ENCODE measurements around the gene TMCC2.
"Not testable (repeated sequence)": the region's sequence is repeated elsewhere in the genome, so short reads cannot be mapped to it uniquely, and the experiment has no call there.

Gene TMCC2

DNA sequence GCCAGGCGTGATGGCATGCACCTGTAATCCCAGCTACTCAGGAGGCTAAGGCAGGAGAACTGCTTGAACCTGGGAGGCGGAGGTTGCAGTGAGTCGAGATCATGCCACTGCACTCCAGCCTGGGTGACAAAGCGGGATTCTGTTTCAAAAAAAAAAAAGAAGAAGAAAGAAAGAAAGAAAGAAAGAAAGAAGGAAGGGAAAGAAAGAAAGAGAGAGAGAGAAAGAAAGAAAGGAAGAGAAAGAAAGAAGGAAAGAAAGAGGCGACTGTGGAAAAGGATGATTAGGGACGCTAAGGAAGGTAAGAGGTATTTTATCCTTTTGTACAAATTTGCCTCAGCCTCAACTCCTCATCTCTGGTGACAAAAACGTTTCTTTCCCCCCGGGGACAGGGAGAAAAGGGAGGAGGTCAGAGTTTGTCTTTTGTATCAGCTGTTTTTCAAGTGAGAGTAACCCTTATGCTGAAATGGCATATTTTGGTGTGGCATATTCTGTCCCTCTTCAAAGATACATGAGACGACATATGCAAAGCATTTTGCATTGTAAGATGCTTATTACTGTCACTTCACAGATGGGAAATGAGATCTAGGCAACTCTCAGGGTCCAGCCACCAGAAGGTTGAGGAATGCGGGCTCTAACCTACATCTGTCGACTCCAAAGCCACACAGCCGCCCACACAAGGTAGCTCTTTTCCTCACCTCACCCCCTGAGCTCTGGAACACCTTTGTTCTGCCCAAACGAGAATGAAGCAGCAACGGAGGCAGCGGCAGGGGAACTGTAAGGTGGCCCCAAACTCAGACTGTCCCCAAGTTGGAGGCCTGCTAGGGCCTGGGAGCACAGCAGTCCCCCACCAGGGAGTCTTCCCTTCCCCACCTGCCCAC is 55.8 kb downstream of the TMCC2 start:
- DNase-seq = no peak

DNA sequence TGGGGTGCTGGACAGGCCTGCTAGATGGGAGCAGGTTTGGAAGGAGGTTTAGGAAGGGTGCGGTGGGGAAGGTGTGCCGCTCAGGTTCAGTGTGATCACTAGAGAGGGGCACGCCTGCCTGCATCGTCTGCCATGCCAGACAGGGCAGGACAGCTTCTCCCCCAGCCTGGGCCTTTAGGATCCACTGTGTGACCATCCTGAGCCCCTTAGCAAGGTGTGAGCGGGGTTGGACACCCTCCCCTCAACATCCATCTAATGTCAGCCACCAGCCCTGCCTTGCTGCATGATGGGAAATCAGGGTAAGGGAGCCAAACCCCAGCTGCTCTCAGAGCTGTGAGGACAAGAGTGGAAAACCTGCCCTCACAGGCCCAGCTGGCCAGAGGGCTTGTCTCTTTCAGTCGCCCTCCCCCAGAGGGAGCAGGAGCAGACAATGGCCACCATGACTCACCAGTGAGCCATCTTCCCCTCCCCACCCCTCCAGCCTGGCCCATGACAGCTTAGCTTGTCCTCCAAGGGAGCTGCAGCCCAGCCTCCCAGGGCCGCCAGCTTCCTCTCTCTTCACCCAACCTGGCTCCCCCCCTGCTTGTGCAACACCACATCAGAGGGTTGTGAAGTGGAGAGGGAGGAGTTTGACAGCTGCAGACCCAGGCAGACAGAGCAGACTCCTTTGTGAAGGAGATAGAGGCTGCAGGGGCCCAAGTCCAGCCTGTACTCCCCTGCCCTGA is 56.8 kb downstream of the TMCC2 start:
- peak; percentile 49 to 94 (median 81) for DNase-seq

DNA sequence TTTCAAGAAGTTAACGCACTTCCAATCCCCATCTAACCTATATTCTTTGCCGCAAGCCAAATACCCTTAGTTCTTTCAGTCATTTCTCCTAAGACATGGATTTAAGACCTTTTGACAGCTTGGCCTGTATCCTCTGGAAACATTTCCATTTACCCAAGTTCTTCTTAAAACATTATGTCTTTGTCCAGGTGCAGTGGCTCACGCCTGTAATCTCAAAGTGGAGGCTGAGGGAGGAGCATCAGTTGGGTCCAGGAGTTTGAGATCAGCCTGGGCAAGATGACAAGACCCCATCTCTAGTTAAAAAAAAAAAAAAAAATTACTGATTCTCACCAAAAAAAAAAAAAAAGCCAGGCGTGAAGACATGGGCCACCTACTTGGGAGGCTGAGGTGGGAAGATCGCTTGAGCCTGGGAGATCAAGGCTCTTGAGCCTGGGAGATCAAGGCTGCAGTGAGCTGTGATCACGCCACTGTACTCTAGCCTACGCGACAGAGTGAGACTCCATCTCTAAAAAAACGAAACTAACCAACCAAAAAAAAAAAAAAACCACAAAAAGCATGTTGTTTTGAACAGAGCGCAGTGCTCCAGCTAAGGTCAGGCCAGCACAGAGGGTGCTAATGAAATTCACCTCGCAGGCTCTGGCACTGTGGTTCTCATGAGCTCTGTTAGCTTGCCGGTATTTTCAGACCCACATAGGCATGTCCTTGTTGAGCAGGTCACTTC is 57.8 kb downstream of the TMCC2 start:
- peak in 4 of 5 experiments; percentile 23 to 90 (median 56) for DNase-seq

DNA sequence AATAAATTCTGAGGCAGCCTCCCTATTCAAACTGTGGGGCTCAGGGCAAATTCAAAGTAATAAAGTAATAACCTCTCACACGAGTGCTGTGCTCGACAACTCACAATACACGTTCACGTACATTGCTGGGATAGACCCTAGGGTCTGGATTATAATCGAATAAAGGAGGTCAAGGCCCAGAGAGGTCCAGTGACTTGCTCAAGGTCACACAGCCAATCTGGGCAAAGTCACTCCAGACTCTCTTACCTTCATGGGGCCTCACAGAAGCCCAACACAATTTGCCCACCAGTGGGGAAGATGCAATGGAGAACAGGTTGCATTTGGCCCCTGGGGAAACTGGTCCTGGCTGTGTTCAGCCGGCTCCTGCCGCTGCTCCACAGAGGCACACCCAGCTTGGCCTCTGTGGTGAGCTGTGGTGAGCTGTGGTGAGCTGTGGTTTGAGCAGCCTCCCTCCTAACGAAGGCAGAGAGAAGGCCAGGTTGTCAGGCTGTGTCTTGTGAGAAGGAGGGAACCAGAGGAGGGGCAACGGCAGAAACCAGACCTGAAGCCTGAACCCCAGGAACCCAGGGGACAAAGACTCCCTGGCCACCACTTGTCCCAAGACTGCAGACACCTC is 58.7 kb downstream of the TMCC2 start:
- DNase-seq = peak; percentile 20 to 92 (median 62)

DNA sequence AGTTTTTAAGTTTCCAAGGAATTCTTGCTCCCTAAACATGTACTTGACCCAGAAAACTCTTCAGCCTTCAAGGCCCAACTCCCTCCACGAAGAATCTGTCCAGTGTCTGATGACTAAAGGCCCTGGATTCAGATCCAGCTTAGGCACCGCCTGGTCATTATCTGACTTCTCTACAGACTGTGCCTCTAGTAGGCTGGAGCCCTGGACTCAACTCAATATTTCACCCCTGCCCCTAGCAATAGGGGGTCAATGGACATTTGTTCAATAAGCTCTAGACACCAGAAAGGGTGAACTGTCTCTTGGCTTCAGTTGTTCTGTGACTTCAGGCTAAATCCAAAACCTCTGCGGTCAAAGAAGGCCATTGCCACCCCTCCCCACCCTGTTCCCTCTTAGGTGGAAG is 59.3 kb downstream of the TMCC2 start:
- no peak for DNase-seq

DNA sequence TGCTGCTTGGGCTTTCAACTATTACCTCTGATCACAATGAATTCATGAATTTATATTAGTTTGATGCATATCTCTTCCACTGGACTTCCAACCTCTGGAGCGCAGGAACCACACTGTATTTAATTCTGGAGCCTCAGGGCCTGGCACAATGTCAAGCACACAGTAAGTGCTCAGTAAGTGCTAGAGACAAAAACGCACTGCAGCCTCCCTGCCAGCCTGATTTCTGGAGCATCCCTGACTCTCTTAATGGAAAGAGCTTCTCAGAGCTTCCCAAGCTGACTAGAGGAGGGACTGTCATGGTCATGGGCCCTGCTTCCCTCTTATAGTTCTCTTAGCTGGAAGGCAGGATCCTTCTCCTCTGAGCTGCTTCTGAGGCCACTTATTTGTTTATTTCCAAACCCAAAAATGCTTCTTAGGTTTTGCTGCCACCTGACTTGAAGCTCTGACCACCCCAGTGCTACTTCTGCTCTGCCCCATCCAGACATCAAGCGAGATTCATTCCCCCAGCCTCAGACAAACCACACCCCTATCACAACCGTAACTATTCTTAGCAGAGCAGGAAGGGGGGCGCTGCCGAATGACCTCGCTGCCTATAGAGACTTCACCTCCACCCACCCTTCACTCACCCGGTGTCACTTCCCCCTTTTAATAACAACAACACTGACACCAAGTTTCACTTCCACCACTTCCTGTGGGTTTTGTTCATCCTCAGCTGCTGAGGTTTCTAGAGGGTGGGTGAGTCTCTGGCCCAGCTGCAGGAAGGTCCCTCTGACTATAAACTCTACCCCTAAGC is 60.2 kb downstream of the TMCC2 start:
- peak in 4 of 5 experiments; percentile 50 to 98 (median 83) for DNase-seq

DNA sequence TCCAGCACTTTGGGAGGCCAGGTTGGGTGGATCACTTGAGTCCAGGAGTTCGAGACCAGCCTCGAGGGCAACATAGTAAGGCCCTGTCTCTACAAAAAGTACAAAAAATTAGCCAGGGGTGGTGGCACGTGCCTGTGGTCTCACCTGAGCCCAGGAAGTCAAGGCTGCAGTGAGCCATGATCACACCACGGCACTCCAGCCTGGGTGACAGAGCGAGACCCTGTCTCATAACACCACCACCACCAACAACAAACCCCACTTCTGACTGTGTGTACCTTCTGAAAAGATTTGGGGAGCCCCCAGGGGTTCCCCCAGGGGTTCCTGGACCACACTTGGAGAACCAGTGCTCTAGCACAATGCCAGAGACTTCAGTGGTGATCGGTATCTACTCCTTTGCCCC is 63.9 kb downstream of the TMCC2 start:
- no peak for DNase-seq

DNA sequence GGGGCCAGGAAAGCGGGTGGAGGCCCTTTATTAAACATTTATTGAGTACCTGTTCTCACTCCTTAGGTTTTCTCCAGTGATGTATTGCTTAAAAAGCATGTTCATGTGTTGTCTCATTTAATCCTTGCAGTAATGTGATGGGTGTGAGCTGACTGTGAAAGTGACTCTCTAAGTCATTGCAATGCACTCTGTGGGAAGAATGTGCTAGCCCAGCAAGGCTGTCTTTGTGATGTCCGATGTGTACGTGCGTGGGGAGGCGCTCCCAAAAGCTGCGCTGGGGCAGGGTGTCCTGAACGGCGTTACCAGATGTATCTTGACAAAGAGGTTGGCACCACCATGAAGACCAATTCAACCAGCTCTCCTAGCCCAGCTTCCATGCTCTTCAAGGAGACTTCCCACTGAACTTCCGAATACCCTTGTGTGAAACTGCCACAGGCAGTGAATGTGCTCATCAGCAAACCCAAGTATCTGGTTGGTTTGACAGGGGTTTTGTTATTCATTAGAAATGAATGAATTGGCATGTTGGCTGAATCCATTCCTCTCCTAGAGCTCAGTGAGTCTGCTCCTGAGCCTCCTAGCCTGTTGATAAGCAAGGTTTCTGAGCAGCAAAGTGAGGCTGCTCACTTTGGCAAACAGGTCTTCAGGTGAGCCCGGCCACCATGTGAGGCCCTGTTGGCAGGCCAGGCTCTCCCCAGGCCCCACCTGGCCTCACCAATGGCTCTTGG is 65.8 kb downstream of the TMCC2 start:
- DNase-seq = no peak

DNA sequence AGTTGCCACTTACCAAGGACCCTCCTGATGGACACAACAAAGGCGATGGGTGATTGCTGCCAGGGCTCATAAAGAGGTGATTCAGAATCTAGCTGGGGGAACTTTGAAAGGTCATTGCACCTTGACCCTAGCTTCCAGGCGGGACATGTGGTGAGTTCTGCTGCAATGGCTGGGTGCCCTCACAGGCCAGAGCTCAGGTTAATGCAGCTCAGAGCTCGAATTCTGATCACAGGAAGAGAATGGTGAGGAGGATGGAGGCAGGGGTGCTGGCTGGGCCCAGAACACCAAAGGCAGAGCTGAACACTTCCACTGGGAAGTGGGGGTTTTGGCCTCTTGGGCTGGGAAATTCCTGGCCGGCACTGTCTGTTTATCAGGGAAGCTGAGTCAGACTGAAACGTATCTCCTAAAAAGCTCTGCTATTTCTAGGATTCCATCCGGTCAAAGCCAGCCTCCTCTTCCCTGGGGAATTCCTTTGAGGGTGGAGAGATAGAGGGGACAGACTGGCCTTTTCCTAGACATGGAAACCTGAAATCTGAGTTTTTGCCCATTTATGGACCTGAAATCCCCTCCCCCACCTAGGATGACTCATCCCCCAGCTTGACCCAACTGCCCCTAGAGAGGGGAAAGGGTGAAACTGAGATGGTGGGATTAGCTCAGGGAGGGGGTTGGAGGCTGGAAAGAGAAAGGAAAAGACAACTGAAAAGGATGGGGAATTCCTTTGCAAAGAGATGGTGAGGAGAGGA is 66.6 kb downstream of the TMCC2 start:
- DNase-seq = no peak

DNA sequence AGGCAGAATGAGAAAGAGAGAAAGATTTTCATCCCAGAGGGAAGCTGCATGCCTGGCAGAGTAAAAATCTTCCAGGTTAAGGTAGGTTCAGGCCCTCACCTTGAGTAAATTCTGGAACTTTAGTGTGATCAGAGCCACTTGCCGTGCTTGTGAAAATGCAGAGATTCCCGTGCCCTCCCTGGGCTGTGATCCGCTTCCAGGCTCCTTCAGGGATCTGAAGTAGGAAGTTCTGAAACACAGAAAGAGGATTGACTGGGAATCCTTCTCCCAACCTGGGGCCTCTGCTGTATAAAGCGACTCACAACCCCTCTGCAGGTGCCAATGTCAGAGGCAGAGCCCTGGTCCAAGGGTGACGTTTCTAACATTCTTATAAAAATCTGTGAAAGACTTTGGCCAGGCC is 67.2 kb downstream of the TMCC2 start:
- no peak for DNase-seq

DNA sequence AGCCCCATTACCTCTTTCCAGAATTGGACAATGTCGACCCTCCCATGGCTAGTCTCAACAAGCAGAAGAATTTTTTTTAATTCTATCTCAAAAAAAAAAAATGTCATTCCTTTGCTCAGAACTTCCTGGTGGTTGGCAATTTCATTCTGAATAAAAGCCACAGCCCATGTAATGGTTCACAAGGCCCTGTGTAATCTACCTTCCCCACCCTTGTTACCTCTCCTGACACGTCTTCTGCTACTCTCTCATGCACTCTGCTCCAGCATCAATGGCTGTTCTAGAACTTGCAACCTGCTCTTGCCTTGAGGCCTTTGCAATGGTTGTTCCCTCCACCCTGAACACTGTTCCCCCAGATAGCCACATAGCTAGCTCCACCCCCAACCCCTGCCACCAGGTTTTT is 68.4 kb downstream of the TMCC2 start:
- no peak for DNase-seq

DNA sequence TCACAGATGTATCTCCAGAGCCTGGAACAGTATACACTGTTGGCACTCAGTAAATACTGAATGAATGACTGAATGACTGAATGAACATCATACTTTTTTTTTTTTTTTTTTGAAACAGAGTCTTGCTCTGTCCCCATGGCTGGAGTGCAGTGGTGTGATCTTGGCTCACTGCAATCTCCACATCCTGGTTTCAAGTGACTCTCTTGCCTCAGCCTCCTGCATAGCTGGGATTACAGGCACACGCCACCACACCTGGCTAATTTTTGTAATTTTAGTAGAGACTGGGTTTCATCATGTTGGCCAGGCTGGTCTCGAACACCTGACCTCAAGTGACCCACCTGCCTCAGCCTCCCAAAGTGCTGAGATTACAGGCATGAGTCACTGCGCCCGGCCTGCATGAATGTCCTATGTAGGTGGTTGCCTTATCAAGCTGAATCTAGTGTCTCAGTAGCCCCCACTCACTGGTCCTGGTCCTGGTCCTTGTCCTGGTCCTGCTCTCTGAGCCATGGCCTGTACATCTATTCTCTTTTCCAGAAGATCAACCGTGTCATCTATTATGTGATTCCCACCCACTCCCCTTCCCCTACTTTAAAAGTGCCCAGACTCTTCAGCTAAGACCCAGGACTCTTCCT is 69.9 kb downstream of the TMCC2 start:
- DNase-seq = not testable (repeated sequence)

DNA sequence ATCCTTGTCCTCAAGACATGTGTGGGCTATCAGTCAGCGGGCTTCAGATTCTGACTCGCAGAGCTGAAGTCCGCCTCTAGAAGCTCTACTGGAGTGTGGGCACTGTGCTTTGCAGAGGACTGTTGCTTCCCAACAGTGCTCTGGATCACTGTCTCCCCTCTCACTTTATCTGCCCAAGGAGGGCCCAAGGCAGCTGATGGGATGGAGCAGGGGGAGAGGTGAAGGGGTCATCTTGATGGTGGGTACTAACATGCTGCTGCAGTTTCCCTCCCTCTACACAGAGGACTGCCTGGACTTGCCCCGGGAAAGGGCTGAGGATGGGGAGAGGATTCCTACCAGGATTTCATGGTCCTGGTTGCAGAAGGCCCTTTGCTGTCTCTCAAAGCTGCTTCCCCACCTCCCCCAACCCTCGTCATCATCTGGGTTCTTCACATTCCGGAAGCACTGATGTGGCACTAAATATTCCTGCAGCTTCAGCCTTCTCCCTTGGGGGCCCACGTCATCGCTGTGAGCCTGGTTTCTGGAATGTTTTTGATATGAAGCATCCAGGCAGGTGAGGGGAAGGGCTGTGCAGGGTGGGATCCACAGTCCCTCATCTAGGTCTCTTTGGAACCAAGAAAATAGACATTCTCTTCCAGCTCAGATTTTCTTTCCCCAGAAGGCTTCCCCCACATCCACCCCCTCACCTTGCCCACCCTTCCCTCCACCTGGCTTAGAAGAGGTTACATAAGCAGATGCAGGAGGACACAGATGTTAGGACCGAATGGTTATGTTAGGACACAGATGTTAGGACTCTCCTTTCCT is 70.6 kb downstream of the TMCC2 start:
- no peak for DNase-seq

DNA sequence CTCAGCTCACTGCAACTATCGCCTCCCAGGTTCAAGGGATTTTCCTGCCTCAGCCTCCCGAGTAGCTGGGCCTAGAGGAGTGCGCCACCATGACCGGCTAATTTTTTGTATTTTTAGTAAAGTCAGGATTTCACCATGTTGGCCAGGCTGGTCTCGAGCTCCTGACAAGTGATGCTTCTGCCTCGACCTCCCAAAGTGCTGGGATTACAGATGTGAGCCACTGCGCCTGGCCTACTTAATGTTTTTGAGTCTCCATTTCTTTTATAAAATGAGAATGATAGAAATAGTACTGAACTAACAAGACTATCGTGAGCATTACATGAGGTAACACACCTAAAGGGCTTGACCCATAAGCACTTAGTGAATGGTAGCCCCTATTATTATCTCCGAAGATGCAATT is 72.4 kb downstream of the TMCC2 start:
- DNase-seq = no peak

DNA sequence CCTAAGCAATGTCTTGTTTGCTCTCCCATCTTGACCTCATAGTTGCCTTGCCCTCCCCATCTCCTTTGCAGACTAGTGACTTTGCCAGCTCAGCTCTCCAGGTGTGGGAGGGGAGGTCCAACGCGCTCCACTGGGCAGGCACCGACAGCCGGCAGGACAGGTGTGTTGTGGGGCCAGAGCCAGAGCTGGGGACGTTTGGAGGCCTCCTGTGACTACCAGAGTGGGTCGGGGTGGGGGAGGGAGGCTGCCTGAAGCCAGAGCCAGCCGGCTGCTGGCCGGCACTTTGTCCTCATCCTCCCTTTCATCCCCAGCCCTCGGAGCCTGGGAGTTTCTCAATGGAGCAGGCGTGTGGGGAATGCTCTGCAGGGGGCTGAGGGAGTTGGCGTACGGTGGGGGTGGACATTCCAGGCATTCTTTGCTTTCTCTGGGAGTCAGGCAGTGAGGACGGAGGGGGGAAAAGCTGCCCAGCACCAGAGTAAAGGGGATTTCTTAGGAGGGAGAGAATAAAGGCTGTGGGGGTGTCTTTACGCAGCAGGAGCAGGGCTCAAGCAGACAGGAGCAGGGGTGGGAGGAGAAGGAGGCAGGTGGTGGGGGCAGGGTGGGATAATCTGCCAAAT is 73.6 kb downstream of the TMCC2 start:
- no peak for DNase-seq

DNA sequence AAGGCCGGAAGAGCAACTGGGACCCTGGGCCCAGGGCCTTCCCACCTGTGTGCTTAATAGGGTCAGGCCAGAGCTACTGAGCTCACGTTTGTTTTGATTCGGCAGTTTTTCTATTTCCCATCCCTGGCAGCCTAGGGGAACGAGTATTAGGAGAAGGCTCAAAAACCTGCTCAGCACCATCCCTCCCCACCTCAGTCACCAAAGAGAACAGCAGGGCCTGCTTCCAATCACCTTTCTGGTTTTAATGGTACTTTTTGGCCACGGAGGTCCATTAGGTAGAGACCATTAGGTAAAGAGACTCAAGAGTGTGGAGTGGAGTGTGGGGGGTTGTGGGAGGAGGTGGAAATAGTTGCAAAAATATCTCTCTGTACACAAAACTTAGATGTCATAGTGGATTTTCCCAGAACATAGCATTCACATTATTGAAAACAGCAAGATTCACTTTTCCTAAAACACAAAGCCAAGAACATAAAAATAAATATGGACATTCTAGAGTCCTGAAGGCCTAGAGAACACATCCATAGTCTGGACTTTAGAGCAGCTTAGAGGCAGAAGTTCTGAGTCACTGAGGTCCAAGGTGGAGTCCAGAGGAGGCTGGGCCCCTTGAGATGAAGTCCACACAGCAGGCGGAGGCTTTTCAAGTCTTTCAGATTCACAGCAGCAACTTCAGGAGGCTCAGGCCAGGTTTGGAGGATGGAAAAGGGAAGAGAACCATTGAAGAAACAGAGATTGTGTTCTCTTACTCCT is 74.3 kb downstream of the TMCC2 start:
- no peak for DNase-seq

DNA sequence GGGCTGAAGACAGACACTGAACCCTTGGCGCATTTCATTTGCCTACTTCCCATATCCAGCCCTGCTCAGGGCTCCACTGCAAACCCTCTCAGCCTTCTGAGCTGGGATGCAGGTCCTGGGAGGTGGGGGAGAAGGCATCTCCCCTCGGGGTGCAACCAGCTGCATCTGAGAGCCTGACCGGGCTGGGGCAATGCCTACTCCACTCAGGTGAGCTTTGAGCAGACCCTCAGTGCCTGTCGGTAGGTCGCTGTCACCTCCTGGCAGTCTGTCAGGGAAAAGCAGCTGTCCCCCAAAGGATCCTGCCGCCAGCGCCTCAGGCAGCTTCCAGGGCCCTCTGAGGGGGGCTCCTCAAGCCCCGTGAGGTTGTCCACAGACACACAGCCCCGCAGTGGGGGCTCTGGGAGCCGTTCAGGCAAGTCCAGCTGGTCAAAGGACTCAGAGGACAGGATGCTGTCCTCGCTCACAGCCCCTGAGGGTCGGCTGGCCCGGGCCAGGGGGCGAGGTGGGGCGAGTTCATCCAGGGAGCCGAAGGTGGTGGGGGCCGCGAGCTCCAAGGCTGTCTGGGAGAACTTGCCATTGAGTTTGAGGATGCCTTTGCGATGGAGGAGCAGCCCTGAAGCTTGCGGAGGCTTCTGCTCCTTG is 75.6 kb downstream of the TMCC2 start:
- DNase-seq = no peak

Measured in T-helper 2 cell (primary cell).